D721Med (cell line): ENCODE measurements around the gene TBC1D5.
"Not testable (repeated sequence)": the region's sequence is repeated elsewhere in the genome, so short reads cannot be mapped to it uniquely, and the experiment has no call there.

Experiments
- DNase-seq: peaks from one replicate; pipeline ENCODE4 v3.0.0; 2011; ENCODE audit warnings: low spot score; ENCODE audit not compliant: insufficient read length
- FAIRE-seq: peaks from 2 replicates; lab custom pipeline; 2011; peaks lifted over from hg19 to GRCh38; lab: Jason Lieb, UNC
- TF ChIP-seq, protein P1 (sequence below): IDR thresholded peaks from 2 replicates; pipeline ENCODE4 v1.5.1; 2012; ENCODE audit warnings: mild to moderate bottlenecking, control low read depth; ENCODE audit not compliant: insufficient read depth; ENCODE audit errors: missing control alignments

Gene TBC1D5

DNA sequence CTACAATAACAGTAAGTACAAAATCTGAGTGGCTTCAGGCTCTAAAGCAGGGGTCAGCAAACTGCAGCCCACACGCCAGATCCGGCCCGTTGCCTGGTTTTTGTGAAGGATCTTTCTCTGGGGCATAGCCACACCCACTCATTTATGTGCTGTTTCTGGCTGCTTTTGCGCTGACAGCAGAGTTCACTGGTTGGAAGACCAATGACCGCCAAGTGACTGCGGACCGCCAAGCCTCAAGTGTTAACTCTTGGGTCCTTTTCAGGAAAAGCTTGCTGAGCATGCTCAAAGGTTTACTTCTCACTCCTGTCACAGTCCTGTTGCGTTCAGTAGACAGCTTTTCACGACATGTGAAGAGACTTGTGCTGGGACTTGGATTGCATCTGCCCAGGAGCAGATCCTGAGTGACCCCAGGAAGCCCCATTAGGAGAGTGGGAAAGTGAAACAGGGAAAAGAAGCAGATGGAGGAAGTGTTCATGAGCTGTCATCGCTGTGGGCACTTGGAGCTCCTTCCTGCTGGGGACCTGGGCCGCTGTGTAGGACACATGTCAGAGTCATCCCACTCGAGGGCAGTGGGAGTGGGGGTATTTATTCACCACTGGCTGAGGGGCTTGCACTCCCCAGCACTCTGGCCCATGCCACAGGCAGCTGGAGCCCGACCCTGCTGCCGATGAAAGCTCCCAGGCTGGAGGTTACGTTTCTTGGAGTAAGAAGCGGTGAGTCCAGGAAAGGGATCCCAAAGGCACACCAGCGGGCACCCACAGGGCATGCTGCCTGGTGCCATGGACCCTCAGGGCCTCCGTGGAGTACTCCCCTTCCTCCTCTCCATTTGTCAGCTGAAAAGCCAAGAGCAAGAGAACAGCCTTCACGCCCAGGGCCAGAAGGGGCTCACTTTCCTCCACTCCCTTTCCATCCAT, 608.5 kb downstream of the TBC1D5 start:
- TF ChIP-seq, protein P1, sequence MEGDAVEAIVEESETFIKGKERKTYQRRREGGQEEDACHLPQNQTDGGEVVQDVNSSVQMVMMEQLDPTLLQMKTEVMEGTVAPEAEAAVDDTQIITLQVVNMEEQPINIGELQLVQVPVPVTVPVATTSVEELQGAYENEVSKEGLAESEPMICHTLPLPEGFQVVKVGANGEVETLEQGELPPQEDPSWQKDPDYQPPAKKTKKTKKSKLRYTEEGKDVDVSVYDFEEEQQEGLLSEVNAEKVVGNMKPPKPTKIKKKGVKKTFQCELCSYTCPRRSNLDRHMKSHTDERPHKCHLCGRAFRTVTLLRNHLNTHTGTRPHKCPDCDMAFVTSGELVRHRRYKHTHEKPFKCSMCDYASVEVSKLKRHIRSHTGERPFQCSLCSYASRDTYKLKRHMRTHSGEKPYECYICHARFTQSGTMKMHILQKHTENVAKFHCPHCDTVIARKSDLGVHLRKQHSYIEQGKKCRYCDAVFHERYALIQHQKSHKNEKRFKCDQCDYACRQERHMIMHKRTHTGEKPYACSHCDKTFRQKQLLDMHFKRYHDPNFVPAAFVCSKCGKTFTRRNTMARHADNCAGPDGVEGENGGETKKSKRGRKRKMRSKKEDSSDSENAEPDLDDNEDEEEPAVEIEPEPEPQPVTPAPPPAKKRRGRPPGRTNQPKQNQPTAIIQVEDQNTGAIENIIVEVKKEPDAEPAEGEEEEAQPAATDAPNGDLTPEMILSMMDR: no peak
- no peak for DNase-seq
- FAIRE-seq: no peak

DNA sequence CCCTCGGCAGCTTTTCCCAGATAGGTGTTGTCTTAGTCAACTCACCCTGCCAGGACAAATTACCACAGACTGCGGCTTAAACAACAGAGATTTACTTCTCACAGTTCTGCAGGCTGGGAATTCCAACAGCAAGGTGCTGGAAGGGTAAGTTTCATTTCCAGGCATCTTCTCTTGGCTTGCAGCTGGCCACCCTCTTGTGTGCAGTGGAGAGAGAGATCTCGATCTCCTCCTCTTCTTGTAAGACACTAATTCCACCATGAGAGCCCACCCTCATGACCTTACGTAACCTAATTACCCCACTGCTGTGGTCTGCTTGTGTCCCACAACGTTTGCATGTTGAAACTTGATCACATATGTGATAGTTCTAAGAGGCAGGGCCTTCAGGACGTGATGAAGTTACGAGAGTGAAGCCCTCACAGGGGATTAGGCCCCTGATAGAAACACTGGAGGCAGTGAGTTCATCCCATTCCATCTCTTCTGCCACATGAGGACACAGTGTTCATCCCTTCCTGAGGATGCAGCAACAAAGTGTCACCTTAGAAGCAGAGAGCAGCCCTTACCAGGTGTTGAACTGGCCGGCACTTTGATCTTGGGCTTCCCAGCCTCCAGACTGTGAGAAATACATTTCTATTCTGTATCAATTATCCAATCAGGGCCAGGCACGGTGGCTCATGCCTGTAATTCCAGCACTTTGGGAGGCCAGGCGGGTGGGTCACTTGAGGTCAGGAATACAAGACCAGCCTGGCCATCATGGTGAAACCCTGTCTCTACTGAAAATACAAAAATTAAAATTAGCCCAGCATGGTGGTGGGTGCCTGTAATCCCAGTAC, 609.9 kb downstream of the TBC1D5 start:
- FAIRE-seq (no peak), DNase-seq (no peak)
- TF ChIP-seq, protein P1: no peak

DNA sequence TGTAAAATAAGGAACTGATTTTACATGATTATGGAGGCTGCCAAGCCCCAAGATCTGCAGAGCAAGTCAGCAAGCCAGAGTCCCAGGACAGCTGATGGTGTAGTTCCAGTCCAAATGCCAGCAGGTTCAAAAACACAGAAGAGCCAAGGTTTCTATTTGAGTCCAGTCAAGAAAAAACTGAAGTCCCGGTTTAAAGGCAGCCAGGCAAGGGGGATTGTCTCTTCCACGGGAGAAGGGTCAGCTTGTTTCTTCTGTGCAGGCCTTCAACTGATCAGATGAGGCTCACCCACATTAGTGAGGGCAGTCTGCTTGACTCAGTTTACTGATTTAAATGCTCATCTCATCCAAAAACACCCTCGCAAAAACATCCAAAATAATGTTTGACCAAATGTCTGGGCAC, 611.5 kb downstream of the TBC1D5 start:
- no peak for DNase-seq
- FAIRE-seq: no peak
- TF ChIP-seq, protein P1: no peak

DNA sequence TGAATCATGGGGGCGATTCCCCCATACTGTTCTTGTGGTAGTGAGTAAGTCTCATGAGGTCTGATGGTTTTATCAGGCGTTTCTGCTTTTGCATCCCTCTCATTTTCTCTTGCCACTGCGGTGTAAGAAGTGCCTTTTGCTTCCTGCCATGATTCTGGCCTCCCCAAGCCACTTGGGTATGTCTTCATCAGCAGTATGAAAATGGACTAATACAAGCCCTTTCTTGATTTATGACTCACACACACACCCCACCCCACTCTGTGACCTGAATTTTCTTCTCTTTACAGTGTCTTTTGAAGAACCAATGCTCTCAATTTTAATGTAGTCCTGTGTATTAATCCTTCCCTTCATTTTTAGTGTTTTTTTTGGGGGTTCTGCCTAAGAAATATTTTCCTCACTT, 612.9 kb downstream of the TBC1D5 start:
- FAIRE-seq (no peak), DNase-seq (no peak)
- TF ChIP-seq, protein P1: no peak

DNA sequence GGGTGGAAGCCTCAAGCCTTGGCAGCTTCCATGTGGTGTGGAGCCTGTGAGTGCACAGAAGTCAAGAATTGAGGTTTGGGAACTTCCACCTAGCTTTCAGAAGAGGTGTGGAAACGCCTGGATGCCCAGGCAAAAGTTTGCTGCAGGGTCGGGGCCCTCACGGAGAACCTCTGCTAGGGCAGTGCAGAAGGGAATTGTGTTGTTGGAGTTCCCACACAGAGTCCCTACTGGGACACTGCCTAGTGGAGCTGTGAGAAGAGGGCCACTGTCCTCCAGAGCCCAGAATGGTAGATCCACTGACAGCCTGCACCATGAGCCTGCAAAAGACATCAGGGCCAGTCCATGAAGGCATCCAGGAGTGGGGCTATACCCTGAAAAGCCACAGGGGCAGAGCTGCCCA, 613.8 kb downstream of the TBC1D5 start:
- not testable (repeated sequence) for FAIRE-seq

DNA sequence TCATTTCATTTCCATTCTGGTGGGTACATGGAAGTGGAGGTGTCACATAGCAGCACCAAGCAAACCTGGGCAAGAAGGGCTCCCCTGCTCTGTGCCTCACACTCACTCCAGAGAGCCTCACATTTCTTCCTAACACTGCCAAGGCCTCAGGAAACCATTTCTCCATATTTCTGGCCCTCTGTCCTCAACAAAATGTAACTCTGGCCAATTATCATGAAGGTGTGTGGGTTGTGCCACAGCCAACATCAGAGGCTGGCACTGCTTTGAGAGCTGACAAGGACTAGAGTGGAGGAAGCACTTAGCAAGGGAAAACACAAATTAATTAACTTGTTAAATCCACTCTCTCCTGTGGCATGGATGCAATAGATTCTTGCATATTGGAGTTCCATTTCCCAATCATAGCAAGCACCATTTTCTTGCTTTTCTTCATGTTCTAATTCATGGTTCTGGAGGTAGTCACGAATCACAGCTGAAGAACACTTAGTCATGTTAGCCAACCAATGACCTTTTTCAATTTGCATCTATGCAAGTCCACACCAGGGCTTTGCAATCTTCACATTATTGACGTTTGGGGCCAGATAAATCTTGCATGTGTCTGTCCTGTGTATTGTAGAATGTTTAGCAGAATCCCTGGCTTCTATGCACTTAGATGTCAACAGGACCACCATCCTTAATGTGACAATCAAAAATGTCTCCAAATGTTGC, 616.5 kb downstream of the TBC1D5 start:
- FAIRE-seq: no peak
- TF ChIP-seq, protein P1: no peak
- no peak for DNase-seq

More for the DNA sequence above, 613.8 kb downstream of the TBC1D5 start:
- DNase-seq: not testable (repeated sequence)

DNA sequence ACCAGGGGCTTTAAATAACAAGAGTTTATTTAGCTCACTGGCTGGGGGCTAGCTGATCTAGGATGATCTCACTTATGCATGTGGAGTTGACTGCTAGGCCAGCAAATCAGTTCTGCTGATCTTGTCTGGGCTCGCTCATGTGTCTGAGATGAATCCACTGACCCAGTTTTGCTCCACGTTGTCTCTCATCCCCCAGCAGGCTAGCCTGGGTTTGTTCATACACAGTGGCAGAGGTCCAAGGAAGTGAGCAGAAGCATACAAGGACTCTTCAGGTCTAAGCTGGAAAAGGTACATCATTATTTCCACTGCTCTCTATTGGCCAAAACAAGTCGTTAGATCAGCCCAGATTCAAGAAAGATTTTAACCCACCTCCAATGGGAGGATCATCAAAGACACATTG, 619.7 kb downstream of the TBC1D5 start:
- TF ChIP-seq, protein P1: no peak
- no peak for FAIRE-seq
- no peak for DNase-seq
